Natural killer cell (primary cell): Measurements from ENCODE around the gene PIK3R2. TPM values are rescaled to one million over a fixed set of nuclear protein-coding genes. Genes with fewer than 3 reads are reported as not detected.
"Not testable (repeated sequence)": the region's sequence is repeated elsewhere in the genome, so short reads cannot be mapped to it uniquely, and the experiment has no call there.

Experiments used
- ATAC-seq, 3 donors: fragments of 150-1000 bp in 2 of 3; fragments of 200-7000 bp in 1 of 3; cut with Tn5 transposase; 1 replicate in 1 of 3; 2 replicates in 2 of 3; pipeline ENCODE4 v1.10.0; 2021; ENCODE audit warnings: mild to moderate bottlenecking in 2 of 3, moderate library complexity in 2 of 3
- DNase-seq, 2 donors: peaks; one replicate each; pipeline versions ENCODE4 v3.0.0 to v3.0.0-alpha.2; 2013 to 2021; ENCODE audit warnings: mixed read lengths in 1 of 2
- H3K27ac ChIP-seq: one replicate; pipeline ENCODE4 v1.5.1; 2013; ENCODE audit warnings: mild to moderate bottlenecking, low read length
- H3K27me3 ChIP-seq: one replicate; pipeline ENCODE4 v1.6.1; 2013; ENCODE audit warnings: low read length; ENCODE audit not compliant: control insufficient read depth, insufficient read depth
- H3K36me3 ChIP-seq: one replicate; pipeline ENCODE4 v1.6.1; 2013; ENCODE audit warnings: low read length; ENCODE audit not compliant: control insufficient read depth, insufficient read depth
- H3K4me1 ChIP-seq: one replicate; pipeline ENCODE4 v1.6.1; 2013; ENCODE audit warnings: low read length; ENCODE audit not compliant: control insufficient read depth, insufficient read depth
- H3K4me3 ChIP-seq: one replicate; pipeline ENCODE4 v1.5.1; 2013; ENCODE audit warnings: low read length
- H3K9me3 ChIP-seq: one replicate; pipeline ENCODE4 v1.6.1; 2013; ENCODE audit warnings: low read length; ENCODE audit not compliant: control insufficient read depth, insufficient read depth
- H3K27ac Mint-ChIP-seq, 2 donors: one replicate each; pipeline ENCODE4 v1.8.0; 2022; ENCODE audit warnings: mild to moderate bottlenecking in 2 of 2, mixed read lengths in 2 of 2, moderate library complexity in 1 of 2
- H3K27me3 Mint-ChIP-seq, 2 donors: one replicate each; pipeline ENCODE4 v1.8.0; 2022; ENCODE audit warnings: low read depth in 2 of 2, mixed read lengths in 2 of 2
- H3K36me3 Mint-ChIP-seq: one replicate; pipeline ENCODE4 v1.8.0; 2022; ENCODE audit warnings: mixed read lengths
- H3K4me1 Mint-ChIP-seq, 2 donors: one replicate each; pipeline ENCODE4 v1.8.0; 2022; ENCODE audit warnings: mixed read lengths in 2 of 2
- H3K4me3 Mint-ChIP-seq: one replicate; pipeline ENCODE4 v1.8.0; 2022; ENCODE audit warnings: mild to moderate bottlenecking, moderate library complexity, mixed read lengths
- H3K9me3 Mint-ChIP-seq, 2 donors: one replicate each; pipeline ENCODE4 v1.8.0; 2022; ENCODE audit warnings: mixed read lengths in 2 of 2
- CTCF ChIP-seq: fragments of 200-600 bp; IDR thresholded peaks from one replicate; pipeline ENCODE4 v1.8.0; 2022; ENCODE audit warnings: antibody characterized with exemption
- WGBS: methylation state at CpG from one replicate; pipeline ENCODE4 v1.1.7; 2013; ENCODE audit warnings: missing lambda C conversion rate; ENCODE audit not compliant: insufficient coverage; 5-methylcytosine and 5-hydroxymethylcytosine counted together
- intact Hi-C: fragments of 100-400 bp; cut with micrococcal nuclease; formaldehyde crosslinking; loops from one replicate; pipeline ENCODE4 v1.14.2; 2022
- total RNA-seq, 4 donors: library from RNA; stranded (reverse); fragments of 120-200 nt in 1 of 4; gene quantifications; one replicate each; pipeline versions ENCODE4 v1.2.3 to v1.2.4, GENCODE V29; 2013 to 2022

Gene PIK3R2
- 10 to 100 TPM; 12.3 to 26.4 (median 16.0) TPM for total RNA-seq
- 7.1 TPM for total RNA-seq (2013)

GRCh38 chr19:18152817-18153555 lies at the start of gene PIK3R2:
PIK3R2 (plus strand) TSS chr19:18153163; CDS start chr19:18155880, 2,717 bp downstream.
- Mint-ChIP-seq H3K36me3 (no peaks in the 10 kb centered on the region), H3K4me1 (peaks cover 40 to 63% of the 10 kb centered on the region in 2 donors), H3K27ac (peak within 1 kb of the TSS; percentile 92 to 97), H3K27me3 (peaks cover 0 to 2% of the 10 kb centered on the region in 2 donors), H3K4me3 (peak within 1 kb of the TSS; percentile 95), H3K9me3 (no peaks in the 10 kb centered on the region)
- Histone ChIP-seq H3K27ac (peak within 1 kb of the TSS; percentile 91), H3K4me3 (peak within 1 kb of the TSS; percentile 69), H3K36me3 (peaks cover 8% of the 10 kb centered on the region), H3K27me3 (no peaks in the 10 kb centered on the region), H3K9me3 (no peaks in the 10 kb centered on the region), H3K4me1 (peaks cover 55% of the 10 kb centered on the region)
- WGBS, result under 1% methylated on average over 86 of the region's 86 CpGs
- intact Hi-C loops, result loop anchor here (1.0 to 2.0 kb wide), 5 partner anchors 34 to 217 kb away; partner anchors contain the start of gene MPV17L2
- DNase-seq, result peak; percentile 100
- no peak for TF ChIP-seq CTCF
- ATAC-seq, result peak; percentile 80 to 92 (median 83)

GRCh38 chr19:18104793-18105131 lies 48.2 kb upstream of the PIK3R2 start:
- H3K4me3 Mint-ChIP-seq, result peak overlapping the region; percentile 73
- intact Hi-C loops, result no loop called here
- H3K4me1 ChIP-seq, result peaks cover 42% of the 10 kb centered on the region

GRCh38 chr19:18105259-18105658 lies 47.7 kb upstream of the PIK3R2 start:
- peaks cover 42% of the 10 kb centered on the region for H3K4me1 ChIP-seq
- H3K36me3 ChIP-seq, ATAC-seq, DNase-seq, H3K36me3 Mint-ChIP-seq, H3K4me3 Mint-ChIP-seq, H3K27ac Mint-ChIP-seq, H3K4me3 ChIP-seq, H3K27me3 ChIP-seq, H3K27ac ChIP-seq, H3K9me3 ChIP-seq, H3K27me3 Mint-ChIP-seq, intact Hi-C loops, H3K9me3 Mint-ChIP-seq: not testable (repeated sequence)
- WGBS, result 87% methylated on average over 7 of the region's 7 CpGs
- peaks cover 0 to 22% of the 10 kb centered on the region in 2 donors for H3K4me1 Mint-ChIP-seq

More at GRCh38 chr19:18104793-18105131, 48.2 kb upstream of the PIK3R2 start:
- H3K27me3 ChIP-seq, result no peaks in the 10 kb centered on the region
- no peaks in the 10 kb centered on the region for H3K36me3 Mint-ChIP-seq
- H3K9me3 ChIP-seq, result no peaks in the 10 kb centered on the region
- H3K4me3 ChIP-seq, result peak overlapping the region; percentile 42
- H3K4me1 Mint-ChIP-seq, result peaks cover under 1 to 24% of the 10 kb centered on the region in 2 donors
- no peak for TF ChIP-seq CTCF
- peak overlapping the region; percentile 64 for H3K27ac ChIP-seq
- H3K27ac Mint-ChIP-seq, result peak overlapping the region; percentile 45 to 72
- no peak for DNase-seq
- no peaks in the 10 kb centered on the region for H3K27me3 Mint-ChIP-seq
- no peaks in the 10 kb centered on the region for H3K9me3 Mint-ChIP-seq
- H3K36me3 ChIP-seq, result no peaks in the 10 kb centered on the region
- 85% methylated on average over 5 of the region's 5 CpGs for WGBS
- no peak for ATAC-seq

- Histone ChIP-seq H3K27ac (no peak overlapping the region), H3K27me3 (no peaks in the 10 kb centered on the region), H3K4me1 (peaks cover 49% of the 10 kb centered on the region), H3K36me3 (no peaks in the 10 kb centered on the region), H3K9me3 (no peaks in the 10 kb centered on the region), H3K4me3 (no peak overlapping the region)
- DNase-seq, result no peak
- 90% methylated on average over 9 of the region's 9 CpGs for WGBS
- Mint-ChIP-seq H3K36me3 (no peaks in the 10 kb centered on the region), H3K27me3 (no peaks in the 10 kb centered on the region), H3K4me1 (peaks cover 0 to 22% of the 10 kb centered on the region in 2 donors), H3K9me3 (no peaks in the 10 kb centered on the region), H3K4me3 (no peak overlapping the region), H3K27ac (no peak overlapping the region)
- intact Hi-C loops, result no loop called here
- no peak for ATAC-seq
- TF ChIP-seq CTCF, result no peak
These were observed 45.7 kb upstream of the PIK3R2 start for GRCh38 chr19:18107235-18107634.
